Suprapubic skin (tissue), 4 donors: Measurements from ENCODE around the gene SHC1. TPM values are rescaled to one million over a fixed set of nuclear protein-coding genes. Genes with fewer than 3 reads are reported as not detected.
A peak's percentile ranks its signal among the peaks of the same experiment; 100 is the strongest.

Source experiments
- DNase-seq, 2 donors: peaks; one replicate each; pipeline ENCODE4 v3.0.0-alpha.2; 2019; ENCODE audit warnings: low spot score in 2 of 2
- H3K27ac ChIP-seq: fragments of 200-600 bp; sonication (generic); one replicate; pipeline ENCODE4 v1.5.1; 2019
- H3K27me3 ChIP-seq: fragments of 200-600 bp; sonication (generic); one replicate; pipeline ENCODE4 v1.5.1; 2019
- H3K36me3 ChIP-seq: fragments of 200-600 bp; sonication (generic); one replicate; pipeline ENCODE4 v1.5.1; 2019
- H3K4me1 ChIP-seq: fragments of 200-600 bp; sonication (generic); one replicate; pipeline ENCODE4 v1.5.1; 2019
- H3K4me3 ChIP-seq: fragments of 200-600 bp; sonication (generic); one replicate; pipeline ENCODE4 v1.5.1; 2019; ENCODE audit warnings: mild to moderate bottlenecking
- H3K9me3 ChIP-seq: fragments of 200-600 bp; sonication (generic); one replicate; pipeline ENCODE4 v1.5.1; 2019
- EP300 ChIP-seq: sonication (generic); formaldehyde crosslinking; IDR thresholded peaks from one replicate; pipeline ENCODE4 v1.6.1; 2017; ENCODE audit warnings: antibody characterized with exemption
- POLR2A ChIP-seq, 2 donors: fragments of 450-650 bp; IDR thresholded peaks; one replicate each; pipeline ENCODE4 v1.6.1; 2017; ENCODE audit warnings: antibody characterized with exemption in 2 of 2, mild to moderate bottlenecking in 2 of 2, moderate library complexity in 2 of 2
- POLR2AphosphoS5 ChIP-seq, 3 donors: sonication (generic); formaldehyde crosslinking; IDR thresholded peaks; one replicate each; pipeline ENCODE4 v1.6.1; 2017; ENCODE audit warnings: antibody characterized with exemption in 3 of 3
- WGBS: methylation state at CpG from one replicate; pipeline ENCODE4 v1.1.5; 2018; 5-methylcytosine and 5-hydroxymethylcytosine counted together
- total RNA-seq, 4 donors: library from RNA; depleted of rRNA; stranded (reverse); fragments of >200 nt; gene quantifications; one replicate each; pipeline ENCODE4 v1.1.0, GENCODE V29; 2016
- TF ChIP-seq, protein P1 (sequence below), 2 donors: fragments of 200-600 bp in 1 of 2; fragments of 450-650 bp in 1 of 2; sonication (generic) in 1 of 2; IDR thresholded peaks; one replicate each; pipeline ENCODE4 v1.5.1; 2016 to 2019; ENCODE audit warnings: antibody characterized with exemption in 2 of 2, mild to moderate bottlenecking in 1 of 2, moderate library complexity in 1 of 2

The SHC1 gene
- total RNA-seq, 4 donors from 2014 or later: 54.5 to 102 (median 69.5) TPM

GRCh38 chr1:154931940-154932487, 38.5 kb downstream of the SHC1 start:
- peaks cover 23% of the 10 kb centered on the region for H3K4me1 ChIP-seq
- 61% methylated on average over 11 of the region's 11 CpGs for WGBS
- TF ChIP-seq POLR2A (IDR thresholded peaks at IDR 0.05) (no peak), EP300 (no peak), POLR2AphosphoS5 (IDR thresholded peaks at IDR 0.05) (no peak)
- TF ChIP-seq, protein P1, sequence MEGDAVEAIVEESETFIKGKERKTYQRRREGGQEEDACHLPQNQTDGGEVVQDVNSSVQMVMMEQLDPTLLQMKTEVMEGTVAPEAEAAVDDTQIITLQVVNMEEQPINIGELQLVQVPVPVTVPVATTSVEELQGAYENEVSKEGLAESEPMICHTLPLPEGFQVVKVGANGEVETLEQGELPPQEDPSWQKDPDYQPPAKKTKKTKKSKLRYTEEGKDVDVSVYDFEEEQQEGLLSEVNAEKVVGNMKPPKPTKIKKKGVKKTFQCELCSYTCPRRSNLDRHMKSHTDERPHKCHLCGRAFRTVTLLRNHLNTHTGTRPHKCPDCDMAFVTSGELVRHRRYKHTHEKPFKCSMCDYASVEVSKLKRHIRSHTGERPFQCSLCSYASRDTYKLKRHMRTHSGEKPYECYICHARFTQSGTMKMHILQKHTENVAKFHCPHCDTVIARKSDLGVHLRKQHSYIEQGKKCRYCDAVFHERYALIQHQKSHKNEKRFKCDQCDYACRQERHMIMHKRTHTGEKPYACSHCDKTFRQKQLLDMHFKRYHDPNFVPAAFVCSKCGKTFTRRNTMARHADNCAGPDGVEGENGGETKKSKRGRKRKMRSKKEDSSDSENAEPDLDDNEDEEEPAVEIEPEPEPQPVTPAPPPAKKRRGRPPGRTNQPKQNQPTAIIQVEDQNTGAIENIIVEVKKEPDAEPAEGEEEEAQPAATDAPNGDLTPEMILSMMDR (IDR thresholded peaks at IDR 0.05): no peak
- no peak overlapping the region for H3K4me3 ChIP-seq
- H3K9me3 ChIP-seq: no peaks in the 10 kb centered on the region
- peaks cover 46% of the 10 kb centered on the region for H3K36me3 ChIP-seq
- no peaks in the 10 kb centered on the region for H3K27me3 ChIP-seq
- H3K27ac ChIP-seq: peak overlapping the region; percentile 10
- DNase-seq: no peak

GRCh38 chr1:154926201-154926600, 44.3 kb downstream of the SHC1 start:
- WGBS: 94% methylated on average over 13 of the region's 13 CpGs

GRCh38 chr1:154925335-154926170, 45.0 kb downstream of the SHC1 start:
- 100% methylated on average over 3 of the region's 3 CpGs for WGBS
- H3K27ac ChIP-seq: no peak overlapping the region
- H3K36me3 ChIP-seq: peaks cover 81% of the 10 kb centered on the region

More at GRCh38 chr1:154926201-154926600, 44.3 kb downstream of the SHC1 start:
- TF ChIP-seq POLR2AphosphoS5 (IDR thresholded peaks at IDR 0.05): no peak
- TF ChIP-seq, protein P1 (IDR thresholded peaks at IDR 0.05): no peak
- TF ChIP-seq POLR2A (IDR thresholded peaks at IDR 0.05): no peak
- TF ChIP-seq EP300: no peak
- DNase-seq: no peak
- H3K27me3 ChIP-seq: no peaks in the 10 kb centered on the region
- no peaks in the 10 kb centered on the region for H3K4me1 ChIP-seq
- no peaks in the 10 kb centered on the region for H3K9me3 ChIP-seq
- no peak overlapping the region for H3K27ac ChIP-seq
- peaks cover 87% of the 10 kb centered on the region for H3K36me3 ChIP-seq
- no peak overlapping the region for H3K4me3 ChIP-seq

DNA sequence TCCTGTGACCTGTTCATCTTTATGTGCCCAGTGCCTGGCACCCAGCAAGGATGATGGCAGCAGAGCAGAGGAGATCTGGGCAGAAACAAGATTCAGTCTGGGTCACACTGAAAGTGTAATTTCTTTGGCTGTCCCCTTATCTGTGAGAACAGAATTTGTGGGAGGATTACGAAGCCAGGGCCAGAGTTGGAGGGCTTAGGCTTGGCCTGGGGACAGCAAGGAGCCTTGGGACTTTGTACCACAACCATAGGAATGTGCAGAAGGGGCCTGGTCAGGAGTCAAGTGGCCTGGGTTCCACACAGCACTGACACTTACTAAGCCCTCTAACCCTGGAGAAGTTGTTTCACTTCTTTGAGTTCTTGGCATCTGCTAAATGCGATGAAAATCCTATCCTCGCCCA, 46.9 kb downstream of the SHC1 start:
- no peak for TF ChIP-seq POLR2A (IDR thresholded peaks at IDR 0.05)
- TF ChIP-seq, protein P1 (IDR thresholded peaks at IDR 0.05): no peak
- no peak for TF ChIP-seq POLR2AphosphoS5 (IDR thresholded peaks at IDR 0.05)
- TF ChIP-seq EP300: no peak

More at GRCh38 chr1:154925335-154926170, 45.0 kb downstream of the SHC1 start:
- no peaks in the 10 kb centered on the region for H3K9me3 ChIP-seq
- DNase-seq: no peak
- TF ChIP-seq EP300 (no peak), POLR2A (IDR thresholded peaks at IDR 0.05) (no peak)
- H3K4me1 ChIP-seq: no peaks in the 10 kb centered on the region
- H3K27me3 ChIP-seq: no peaks in the 10 kb centered on the region
- H3K4me3 ChIP-seq: no peak overlapping the region

DNA sequence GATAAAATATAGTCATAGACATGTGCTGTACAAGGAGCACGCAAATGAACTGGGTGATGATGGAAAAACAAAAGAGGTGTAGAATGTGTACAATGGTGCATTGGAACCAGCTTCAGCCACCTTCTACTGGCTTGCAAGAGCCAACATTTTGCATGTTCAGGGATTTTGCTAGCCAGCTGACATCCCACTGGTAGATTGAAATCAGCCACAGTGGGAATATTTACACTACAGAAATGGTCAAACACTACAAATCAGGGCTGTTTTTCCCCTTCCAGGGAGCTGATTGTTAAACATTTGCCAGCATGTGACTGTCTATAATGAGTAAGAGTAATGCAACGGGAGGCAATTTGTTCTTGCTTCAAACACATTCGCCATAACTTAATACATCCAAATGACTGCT, 57.3 kb downstream of the SHC1 start:
- Histone ChIP-seq H3K36me3 (peaks cover 4% of the 10 kb centered on the region), H3K4me3 (no peak overlapping the region), H3K27ac (no peak overlapping the region), H3K4me1 (peaks cover 21% of the 10 kb centered on the region), H3K9me3 (no peaks in the 10 kb centered on the region), H3K27me3 (no peaks in the 10 kb centered on the region)
- TF ChIP-seq, protein P1 (IDR thresholded peaks at IDR 0.05): no peak
- TF ChIP-seq EP300: no peak
- TF ChIP-seq POLR2AphosphoS5 (IDR thresholded peaks at IDR 0.05): no peak
- no peak for TF ChIP-seq POLR2A (IDR thresholded peaks at IDR 0.05)
- WGBS: 90% methylated on average over 3 of the region's 3 CpGs
- no peak for DNase-seq

More for the DNA sequence above, 46.9 kb downstream of the SHC1 start:
- Histone ChIP-seq H3K9me3 (no peaks in the 10 kb centered on the region), H3K36me3 (peaks cover 70% of the 10 kb centered on the region), H3K4me1 (no peaks in the 10 kb centered on the region), H3K27ac (no peak overlapping the region), H3K4me3 (no peak overlapping the region), H3K27me3 (no peaks in the 10 kb centered on the region)
- no peak for DNase-seq
- 85% methylated on average over 3 of the region's 3 CpGs for WGBS
